Erythroblast (primary cell): ENCODE measurements around the gene LONRF3.

Source experiments
- DNase-seq, 2 experiments: peaks; one replicate each; lab custom pipeline; 2025; lab: John Stamatoyannopoulos, UW
- GATA1 ChIP-seq: IDR thresholded peaks from 2 replicates; pipeline ENCODE4 v1.6.1; 2011; ENCODE audit warnings: low read depth, mild to moderate bottlenecking, control low read depth, low read length, moderate library complexity
- POLR2A ChIP-seq: IDR thresholded peaks from 2 replicates; pipeline ENCODE4 v1.6.1; 2011; ENCODE audit warnings: mild to moderate bottlenecking, low read length

LONRF3 gene

DNA sequence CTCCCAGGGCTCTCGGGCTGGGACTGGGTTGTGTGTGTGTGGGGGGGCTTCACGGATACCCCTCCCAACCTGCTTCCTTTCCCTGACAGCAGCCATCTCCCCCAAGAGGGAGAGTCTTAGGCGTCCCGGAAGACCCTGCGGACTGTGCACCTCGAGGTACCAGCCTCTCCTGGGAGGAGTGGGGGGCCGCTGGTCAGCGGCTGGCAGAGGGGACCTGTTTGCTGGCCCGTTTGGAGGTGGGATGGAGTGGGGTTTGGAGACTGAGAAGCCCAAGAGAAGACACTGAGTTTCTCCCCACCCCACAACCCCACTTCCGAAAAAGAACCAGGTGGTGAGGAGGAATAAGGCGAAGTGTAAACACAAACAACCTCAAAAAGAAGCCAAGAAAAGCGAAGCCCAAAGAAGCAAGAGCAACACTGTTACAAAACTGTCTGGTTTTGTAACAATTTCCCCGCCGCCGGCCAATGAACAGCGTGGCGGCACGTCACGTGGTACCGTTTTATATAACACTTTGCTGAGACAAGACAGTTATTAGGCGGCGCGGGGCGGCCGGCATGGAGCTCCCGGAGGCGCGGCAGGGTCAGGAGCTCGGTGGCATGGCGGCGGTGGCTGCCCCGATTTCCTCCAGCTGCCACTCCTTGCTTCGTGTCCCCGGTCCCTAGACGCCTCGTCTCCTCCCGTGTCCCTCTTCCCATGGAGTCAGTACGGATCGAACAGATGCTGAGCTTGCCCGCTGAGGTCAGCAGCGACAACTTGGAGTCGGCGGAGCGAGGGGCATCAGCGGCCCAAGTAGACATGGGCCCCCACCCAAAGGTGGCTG is at the start of gene LONRF3:
Gene LONRF3 (plus strand): TSS at position 531 of the 820 bp plus-strand sequence. CDS start 163 bp downstream, at position 694.
- peak; percentile 2 to 15 for DNase-seq
- TF ChIP-seq GATA1 (no peak), POLR2A (no peak)

DNA sequence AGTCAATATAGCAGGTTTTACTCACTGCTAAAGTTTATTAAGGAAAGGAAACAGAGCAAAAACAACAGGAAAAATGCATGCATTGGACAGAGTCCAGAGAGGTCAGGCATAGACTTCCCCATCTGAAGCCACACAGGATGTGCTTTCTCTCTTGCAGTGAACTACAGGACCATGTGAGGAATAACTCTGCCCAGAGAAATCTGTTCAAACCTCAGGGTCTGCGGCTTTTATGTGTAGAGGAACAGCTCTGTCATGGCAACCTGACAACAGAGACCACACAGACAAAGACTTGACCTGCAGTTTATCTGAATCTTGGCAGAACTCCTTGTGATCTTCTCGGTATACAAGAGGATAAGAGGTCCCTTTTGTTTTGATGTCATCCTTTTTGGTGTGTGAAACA is 46.3 kb upstream of the LONRF3 start:
- TF ChIP-seq GATA1 (no peak), POLR2A (no peak)
- DNase-seq: no peak

DNA sequence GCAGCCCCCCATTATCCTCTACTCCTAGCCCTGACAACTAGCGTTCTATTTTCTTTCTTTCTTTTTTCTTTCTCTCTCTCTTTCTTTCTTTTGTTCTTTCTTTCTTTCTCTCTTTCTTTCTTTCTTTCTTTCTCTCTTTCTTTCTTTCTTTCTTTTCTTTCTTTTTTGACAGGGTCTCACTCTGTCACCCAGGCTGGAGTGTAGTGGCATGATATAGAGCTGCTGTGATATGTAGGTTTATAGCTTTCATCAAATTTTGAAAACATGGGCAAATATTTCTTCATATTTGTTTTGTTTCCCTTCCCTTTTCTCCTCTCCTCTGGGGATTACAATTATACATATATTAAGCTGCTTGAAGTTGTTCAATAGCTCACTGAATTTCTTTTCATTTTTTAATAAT is 39.1 kb upstream of the LONRF3 start:
- TF ChIP-seq GATA1 (no peak), POLR2A (no peak)
- DNase-seq: no peak

DNA sequence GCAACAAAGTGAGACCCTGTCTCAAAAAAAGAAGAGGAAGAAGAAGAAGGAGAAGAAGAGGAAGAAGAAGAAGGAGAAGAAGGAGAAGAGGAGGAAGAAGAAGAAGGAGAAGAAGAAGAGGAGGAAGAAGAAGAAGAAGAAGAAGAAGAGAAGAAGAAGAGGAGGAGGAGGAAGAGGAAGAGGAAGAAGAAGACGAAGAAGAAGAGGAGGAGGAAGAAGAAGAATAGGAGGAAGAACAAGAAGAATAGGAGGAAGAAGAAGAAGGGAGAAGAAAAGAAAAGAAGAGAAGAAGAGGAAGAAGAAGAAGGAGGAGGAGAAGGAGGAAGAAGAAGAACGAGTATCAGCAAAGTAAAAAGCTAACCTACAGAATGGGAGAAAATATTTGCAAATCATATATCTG is 33.3 kb upstream of the LONRF3 start:
- DNase-seq: no peak
- TF ChIP-seq POLR2A: no peak
- TF ChIP-seq GATA1: no peak

DNA sequence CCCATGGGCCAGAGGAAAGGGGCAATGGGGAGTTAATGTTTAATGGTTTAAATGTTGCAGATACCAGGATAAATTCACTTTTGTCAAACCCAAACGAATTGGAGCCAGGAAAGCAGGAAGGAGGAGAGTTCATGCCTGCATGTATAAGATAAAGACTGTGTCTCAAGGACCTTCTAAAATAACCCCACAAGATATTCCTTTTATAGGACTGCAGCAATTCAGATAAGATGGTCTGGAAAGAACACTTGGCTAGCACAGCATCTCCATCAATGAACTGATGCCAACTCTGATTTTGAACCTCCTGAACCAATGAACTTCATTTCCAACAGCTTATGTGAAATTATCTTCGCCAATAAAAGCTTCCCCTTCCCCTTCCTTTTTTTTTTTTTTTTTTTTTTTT is 31.3 kb upstream of the LONRF3 start:
- no peak for TF ChIP-seq GATA1
- TF ChIP-seq POLR2A: no peak
- DNase-seq: no peak

DNA sequence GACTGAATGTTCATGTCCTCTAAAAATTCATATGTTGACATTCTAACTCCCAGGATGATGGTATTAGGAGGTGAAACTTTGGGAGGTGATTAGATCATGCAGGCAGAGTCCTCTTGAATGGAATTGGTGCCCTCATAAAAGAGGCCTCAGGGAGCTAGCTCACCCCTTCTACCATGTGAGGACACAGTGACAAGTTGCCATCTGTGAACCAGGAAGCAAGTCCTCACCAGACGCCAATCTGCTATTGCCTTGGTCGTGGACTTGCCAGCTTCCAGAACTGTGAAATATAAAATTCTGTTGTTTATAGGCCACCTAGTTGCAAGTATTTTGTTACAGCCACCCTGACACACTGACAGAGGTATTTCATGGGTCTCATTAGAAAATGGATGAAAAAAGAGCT is 28.5 kb upstream of the LONRF3 start:
- no peak for TF ChIP-seq POLR2A
- no peak for TF ChIP-seq GATA1
- DNase-seq: no peak

DNA sequence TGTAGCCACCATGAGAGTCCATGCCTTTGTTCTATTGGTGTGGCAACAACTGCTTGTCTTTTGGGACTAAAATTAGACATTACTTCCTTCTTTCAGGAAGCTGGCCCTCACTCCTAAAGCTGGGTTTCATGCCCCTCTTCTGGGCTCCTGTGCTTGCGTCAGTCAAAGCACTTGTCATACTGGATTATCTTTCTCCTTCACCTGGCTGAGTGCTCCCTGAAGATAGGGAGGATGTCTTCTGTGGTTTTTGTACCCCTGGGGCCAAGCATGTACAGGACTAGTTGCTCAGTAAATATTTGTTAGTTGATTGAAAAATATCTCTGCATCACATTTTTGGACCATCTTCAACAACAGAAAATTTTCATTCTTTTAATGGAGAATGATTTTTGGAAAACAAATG is 26.1 kb upstream of the LONRF3 start:
- peak; percentile 26 to 47 for DNase-seq
- TF ChIP-seq POLR2A: no peak
- TF ChIP-seq GATA1: no peak

DNA sequence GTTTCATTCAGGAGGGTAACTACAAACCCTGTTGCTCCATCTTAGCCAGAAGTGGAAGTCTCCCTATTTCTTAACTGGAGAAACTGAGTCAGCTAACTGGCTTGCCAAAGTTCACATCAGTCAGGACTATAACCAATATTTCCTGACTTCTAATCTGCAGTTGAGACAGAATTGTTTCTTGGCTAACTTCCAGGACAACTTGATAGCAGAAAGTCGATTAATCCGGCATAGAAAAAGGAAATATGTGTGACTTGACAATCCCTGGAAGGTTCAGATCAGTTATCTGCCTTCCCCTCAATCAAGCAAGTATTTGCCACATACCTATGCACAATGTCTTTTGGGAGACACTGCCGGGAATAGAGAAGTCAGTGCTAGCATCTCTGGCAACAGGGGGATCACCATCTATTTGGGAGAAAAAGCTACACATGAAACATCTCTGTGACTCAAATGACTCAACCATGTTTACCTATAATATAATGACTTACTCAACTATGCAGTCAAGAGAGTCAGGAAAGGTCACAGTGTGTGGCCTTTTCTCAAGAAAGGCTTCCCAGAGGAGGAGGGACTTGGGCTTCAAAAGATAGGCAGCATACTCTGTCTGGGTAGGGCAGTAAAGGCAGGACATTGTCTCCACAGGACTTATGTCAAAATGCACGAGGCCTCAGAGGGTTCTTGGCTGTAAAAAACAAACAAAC is 12.4 kb upstream of the LONRF3 start:
- TF ChIP-seq GATA1 (no peak), POLR2A (no peak)
- no peak for DNase-seq

DNA sequence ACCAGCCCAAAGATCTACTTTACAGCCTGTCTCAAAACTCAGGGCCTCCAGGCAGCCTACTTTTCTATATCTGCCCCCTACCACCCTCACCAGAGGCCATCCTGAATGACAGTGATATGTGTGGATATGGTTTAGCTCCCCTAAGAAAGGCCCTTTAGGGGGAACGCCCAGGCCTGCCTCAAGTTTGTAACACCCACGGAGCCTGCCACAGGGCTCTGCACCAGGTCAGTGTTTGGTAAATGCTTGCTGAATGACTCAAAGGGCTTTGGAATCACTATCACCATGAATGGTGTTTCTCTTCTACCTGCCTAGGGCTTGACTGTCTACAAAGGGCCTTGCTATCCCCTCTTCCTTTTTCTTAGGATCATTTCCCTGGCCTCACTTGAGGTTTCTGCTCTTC is 11.3 kb upstream of the LONRF3 start:
- TF ChIP-seq POLR2A (no peak), GATA1 (no peak)
- peak in 1 of 2 experiments; percentile 4 for DNase-seq

DNA sequence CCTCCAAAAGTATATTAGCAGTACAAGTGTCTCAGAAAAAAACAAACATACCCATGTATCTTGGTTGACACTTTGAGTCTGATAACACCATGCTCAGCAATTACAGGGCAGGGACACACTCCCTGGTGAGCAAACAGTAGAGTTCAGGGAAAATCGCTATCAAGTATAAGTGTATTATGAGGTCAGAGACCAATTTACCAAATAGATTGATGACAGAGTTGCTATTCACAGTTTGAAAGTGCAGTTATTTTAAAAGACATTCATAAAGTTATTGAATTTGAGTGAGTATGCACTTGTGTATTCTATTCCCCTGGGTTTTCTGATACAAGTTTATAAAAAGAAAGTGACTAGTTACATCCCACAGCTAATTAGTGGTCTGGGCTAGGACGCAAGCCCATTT is 10.2 kb upstream of the LONRF3 start:
- DNase-seq: no peak
- no peak for TF ChIP-seq POLR2A
- TF ChIP-seq GATA1: no peak

DNA sequence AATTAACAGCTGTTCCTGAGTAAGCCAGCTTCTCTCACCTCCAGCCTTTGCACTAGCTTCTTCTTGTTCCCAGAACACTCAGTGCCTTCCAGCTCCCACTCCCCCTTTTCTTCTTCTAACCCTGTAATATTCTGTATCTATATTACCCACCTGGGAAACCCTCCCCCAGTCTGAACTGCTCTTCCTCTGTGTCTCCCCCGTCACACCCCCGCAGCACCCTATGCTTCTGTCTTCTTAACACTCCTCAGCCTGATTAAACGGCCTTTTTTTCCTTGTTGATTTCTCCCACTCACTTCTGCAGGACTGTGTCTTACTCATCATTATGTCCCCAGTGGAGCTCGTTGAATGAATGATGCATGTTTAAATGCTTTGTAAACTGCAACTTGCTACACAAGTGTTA is 9.0 kb upstream of the LONRF3 start:
- no peak for TF ChIP-seq POLR2A
- no peak for TF ChIP-seq GATA1

DNA sequence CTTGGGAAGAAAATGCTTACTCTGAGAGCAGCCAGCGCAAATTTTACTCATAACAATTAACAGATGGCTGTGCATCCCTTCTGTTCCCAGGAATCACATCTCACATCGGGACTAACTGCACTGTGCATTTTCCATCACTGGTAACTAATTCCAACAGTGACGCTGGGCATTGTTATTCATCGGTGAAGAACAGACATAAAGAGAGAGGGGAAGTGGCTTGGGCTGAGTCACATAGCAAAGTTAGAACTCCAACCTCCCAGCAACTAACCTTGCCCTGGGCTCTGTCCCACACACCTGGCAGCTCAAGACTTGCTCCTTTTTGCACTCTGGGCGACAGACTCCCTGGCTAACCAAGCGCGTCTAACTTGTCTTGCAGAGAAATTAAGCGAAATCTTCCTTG is 6.4 kb upstream of the LONRF3 start:
- TF ChIP-seq GATA1: no peak
- no peak for TF ChIP-seq POLR2A
- no peak for DNase-seq

More for the DNA sequence above, 9.0 kb upstream of the LONRF3 start:
- DNase-seq: no peak

DNA sequence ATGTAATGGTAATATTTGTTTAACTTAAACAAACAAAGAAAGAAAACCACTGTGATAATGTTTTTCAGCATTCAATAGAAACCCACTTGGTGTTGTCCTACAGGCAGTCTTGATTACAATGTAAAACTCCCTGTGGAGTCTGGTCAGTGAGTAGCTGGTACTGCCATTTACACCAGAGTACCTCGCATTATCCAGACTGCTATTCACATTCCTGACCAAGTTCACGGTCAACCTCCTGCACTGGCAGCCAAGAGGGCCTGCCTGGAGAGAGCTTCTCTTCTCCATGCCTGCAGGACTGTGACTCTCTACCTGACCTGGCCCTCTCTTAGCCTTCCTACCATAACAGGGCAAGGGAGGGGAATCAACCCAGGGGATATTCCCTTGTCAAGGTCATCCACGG is 2.9 kb upstream of the LONRF3 start:
- TF ChIP-seq POLR2A: no peak
- no peak for TF ChIP-seq GATA1

DNA sequence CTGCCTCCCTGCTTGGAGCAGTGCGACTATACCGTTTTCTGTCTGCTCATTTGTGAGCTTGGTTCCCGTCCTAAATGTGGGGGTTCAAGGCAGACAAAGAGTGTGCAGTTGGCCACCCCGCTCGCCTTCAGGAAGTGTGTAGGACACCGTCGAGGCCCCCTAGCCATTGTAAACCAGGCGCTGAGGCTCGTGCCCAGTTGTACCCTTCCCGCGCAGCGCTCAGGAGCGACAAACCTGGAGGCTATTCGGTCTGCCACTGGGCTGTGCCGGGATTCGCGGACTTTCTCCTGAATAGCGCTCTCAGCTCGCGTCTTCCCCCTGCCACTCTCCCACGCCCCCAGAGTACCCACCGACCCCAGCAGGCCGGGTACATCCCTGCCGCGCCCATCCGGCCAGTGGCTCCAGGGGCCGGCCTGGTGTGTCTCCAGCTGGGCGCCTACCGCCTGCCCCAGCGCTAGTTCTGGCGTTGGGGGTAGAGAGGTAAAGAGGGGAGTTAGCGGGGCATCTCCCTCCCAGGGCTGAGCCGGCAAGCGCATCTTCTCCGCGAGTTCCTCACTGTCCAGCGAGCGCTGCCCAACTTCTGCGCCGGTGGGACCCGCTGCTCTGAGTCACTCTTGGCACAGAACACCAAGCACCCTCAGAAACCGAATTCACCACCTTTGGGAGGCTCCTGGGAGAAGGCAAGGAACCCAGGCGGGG is 880 bp upstream of the LONRF3 start:
- no peak for TF ChIP-seq GATA1
- TF ChIP-seq POLR2A: no peak
- DNase-seq: no peak

More for the DNA sequence above, 2.9 kb upstream of the LONRF3 start:
- DNase-seq: no peak
